Astrocyte of the hippocampus (primary cell): Measurements from ENCODE around the gene KCNIP4.
A peak's percentile ranks its signal among the peaks of the same experiment; 100 is the strongest.
"Not testable (repeated sequence)": the region's sequence is repeated elsewhere in the genome, so short reads cannot be mapped to it uniquely, and the experiment has no call there.

Experiments used
- DNase-seq: peaks from one replicate; pipeline ENCODE4 v3.0.0; 2011; ENCODE audit warnings: low read depth, low spot score

The KCNIP4 gene

GRCh38 chr4:20773144-20773997 is 1175.2 kb downstream of the KCNIP4 start:
- peak; percentile 84 for DNase-seq

GRCh38 chr4:20764366-20764992 is 1184.1 kb downstream of the KCNIP4 start:
- peak; percentile 9 for DNase-seq

GRCh38 chr4:20761826-20762225 is 1186.7 kb downstream of the KCNIP4 start:
- DNase-seq: no peak

- no peak for DNase-seq
Observed at GRCh38 chr4:20761382-20761781, 1187.2 kb downstream of the KCNIP4 start.

- no peak for DNase-seq
Observed at GRCh38 chr4:20760053-20760452, 1188.5 kb downstream of the KCNIP4 start.

GRCh38 chr4:20754036-20754435 is 1194.5 kb downstream of the KCNIP4 start:
- no peak for DNase-seq

GRCh38 chr4:20752641-20753040 is 1195.9 kb downstream of the KCNIP4 start:
- no peak for DNase-seq

GRCh38 chr4:20746000-20746399 is 1202.6 kb downstream of the KCNIP4 start:
- not testable (repeated sequence) for DNase-seq

- DNase-seq: no peak
Observed at GRCh38 chr4:20735931-20736330, 1212.6 kb downstream of the KCNIP4 start.

GRCh38 chr4:20724915-20725314 is 1223.7 kb downstream of the KCNIP4 start:
- DNase-seq: no peak

GRCh38 chr4:20723463-20723862 is 1225.1 kb downstream of the KCNIP4 start:
- DNase-seq: no peak

- peak; percentile 1 for DNase-seq
Observed at GRCh38 chr4:20723019-20723418, 1225.6 kb downstream of the KCNIP4 start.

GRCh38 chr4:20711335-20711734 is 1237.2 kb downstream of the KCNIP4 start:
- no peak for DNase-seq

GRCh38 chr4:20700007-20700761 is 1248.4 kb downstream of the KCNIP4 start, which contains the start of gene PACRGL:
Gene PACRGL, plus strand, starts transcription at chr4:20700458. Its CDS starts 4,024 bp downstream, at chr4:20704482.
- peak; percentile 97 for DNase-seq

- DNase-seq: no peak
Observed at GRCh38 chr4:20698820-20699219, 1249.8 kb downstream of the KCNIP4 start.

GRCh38 chr4:20698382-20698781 is 1250.2 kb downstream of the KCNIP4 start:
- no peak for DNase-seq

GRCh38 chr4:20696815-20697214 is 1251.8 kb downstream of the KCNIP4 start:
- DNase-seq: no peak

GRCh38 chr4:20687864-20688263 is 1260.7 kb downstream of the KCNIP4 start:
- DNase-seq: peak; percentile 77

- DNase-seq: peak; percentile 41
Observed at GRCh38 chr4:20684852-20685763, 1263.5 kb downstream of the KCNIP4 start.

GRCh38 chr4:20683766-20684165 is 1264.8 kb downstream of the KCNIP4 start:
- DNase-seq: no peak

- DNase-seq: no peak
Observed at GRCh38 chr4:20682853-20683252, 1265.7 kb downstream of the KCNIP4 start.
